ENCODE results near the gene GPR108.

DNA sequence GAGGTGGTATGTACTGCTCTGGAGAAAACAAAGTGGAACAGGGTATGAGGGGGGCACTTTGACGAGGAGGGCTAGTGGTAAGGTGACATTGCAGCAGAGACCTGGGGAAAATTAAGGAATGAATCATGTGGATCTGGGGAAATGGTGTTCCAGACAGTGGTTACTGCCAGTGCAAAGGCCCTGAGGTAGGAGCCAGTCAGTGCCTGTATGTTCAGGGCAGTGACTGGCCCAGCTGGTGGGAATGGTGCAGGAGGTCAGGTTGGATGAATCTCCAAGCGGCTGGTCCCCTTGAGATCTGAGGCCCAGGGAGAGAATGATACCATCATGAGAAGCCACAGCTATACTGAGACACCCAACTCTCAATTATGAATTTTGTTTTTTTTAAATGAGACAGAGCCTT is 40.1 kb upstream of the GPR108 start:
- TF ChIP-seq POLR2A (IDR thresholded peaks at IDR 0.05; ENCODE audit: low read length) (no peak), GATA1 (IDR thresholded peaks at IDR 0.05; ENCODE audit: low read depth, low read length) (no peak)

All from erythroblast (primary cell).